Measurements from ENCODE around the gene CELA2B. TPM values are rescaled to one million over a fixed set of nuclear protein-coding genes. Genes with fewer than 3 reads are reported as not detected.
"Not testable (repeated sequence)": the region's sequence is repeated elsewhere in the genome, so short reads cannot be mapped to it uniquely, and the experiment has no call there.

The CELA2B gene
- total and polyA plus RNA-seq, 2 experiments from 2014 or later: 0.26 TPM; not detected in 1

- H3K4me1 ChIP-seq (ENCODE audit: low read depth): peaks cover 11% of the 10 kb centered on the region
- no peaks in the 10 kb centered on the region for H3K36me3 ChIP-seq
- DNase-seq (ENCODE audit: low read depth in 1 of 2, low spot score in 1 of 2): peak in 1 of 2 donors; percentile 36
- no peaks in the 10 kb centered on the region for H3K27me3 ChIP-seq
- no peaks in the 10 kb centered on the region for H3K9me3 ChIP-seq (ENCODE audit: low read depth)
- no peak overlapping the region for H3K4me3 ChIP-seq
- H3K27ac ChIP-seq: no peak overlapping the region
- no peak for TF ChIP-seq CTCF (IDR thresholded peaks at IDR 0.05; ENCODE audit: low read depth, low read length)
Observed at GRCh38 chr1:15429701-15430149, 46.2 kb upstream of the CELA2B start.

- no peak overlapping the region for H3K27ac ChIP-seq
- no peaks in the 10 kb centered on the region for H3K36me3 ChIP-seq
- no peak overlapping the region for H3K4me3 ChIP-seq
- no peaks in the 10 kb centered on the region for H3K27me3 ChIP-seq
- peak; percentile 94 for TF ChIP-seq CTCF (IDR thresholded peaks at IDR 0.05; ENCODE audit: low read depth, low read length)
- no peaks in the 10 kb centered on the region for H3K9me3 ChIP-seq (ENCODE audit: low read depth)
- peak; percentile 52 to 68 for DNase-seq (ENCODE audit: low read depth in 1 of 2, low spot score in 1 of 2)
- H3K4me1 ChIP-seq (ENCODE audit: low read depth): peaks cover 11% of the 10 kb centered on the region
Observed at GRCh38 chr1:15430787-15431570, 44.9 kb upstream of the CELA2B start.

GRCh38 chr1:15431571-15431948, 44.3 kb upstream of the CELA2B start:
- peak overlapping the region; percentile 6 for H3K27ac ChIP-seq
- no peak overlapping the region for H3K4me3 ChIP-seq
- TF ChIP-seq CTCF (IDR thresholded peaks at IDR 0.05; ENCODE audit: low read depth, low read length): no peak
- no peaks in the 10 kb centered on the region for H3K36me3 ChIP-seq
- no peak for DNase-seq (ENCODE audit: low read depth in 1 of 2, low spot score in 1 of 2)
- H3K27me3 ChIP-seq: no peaks in the 10 kb centered on the region
- H3K9me3 ChIP-seq (ENCODE audit: low read depth): no peaks in the 10 kb centered on the region
- peaks cover 11% of the 10 kb centered on the region for H3K4me1 ChIP-seq (ENCODE audit: low read depth)

GRCh38 chr1:15432324-15432723, 43.6 kb upstream of the CELA2B start:
- TF ChIP-seq CTCF (IDR thresholded peaks at IDR 0.05; ENCODE audit: low read depth, low read length): no peak
- Histone ChIP-seq H3K9me3 (ENCODE audit: low read depth) (no peaks in the 10 kb centered on the region), H3K27me3 (no peaks in the 10 kb centered on the region), H3K27ac (peak overlapping the region; percentile 11), H3K36me3 (no peaks in the 10 kb centered on the region), H3K4me3 (no peak overlapping the region), H3K4me1 (ENCODE audit: low read depth) (peaks cover 11% of the 10 kb centered on the region)
- peak in 1 of 2 donors; percentile 57 for DNase-seq (ENCODE audit: low read depth in 1 of 2, low spot score in 1 of 2)

- Histone ChIP-seq H3K9me3 (ENCODE audit: low read depth) (no peaks in the 10 kb centered on the region), H3K27ac (no peak overlapping the region), H3K4me1 (ENCODE audit: low read depth) (peaks cover 11% of the 10 kb centered on the region), H3K27me3 (no peaks in the 10 kb centered on the region), H3K4me3 (no peak overlapping the region), H3K36me3 (no peaks in the 10 kb centered on the region)
- DNase-seq (ENCODE audit: low read depth in 1 of 2, low spot score in 1 of 2): no peak
- TF ChIP-seq CTCF (IDR thresholded peaks at IDR 0.05; ENCODE audit: low read depth, low read length): no peak
Observed at GRCh38 chr1:15433471-15433870, 42.4 kb upstream of the CELA2B start.

- H3K4me1 ChIP-seq (ENCODE audit: low read depth): peaks cover 11% of the 10 kb centered on the region
- not testable (repeated sequence) for H3K27me3 ChIP-seq; H3K9me3 ChIP-seq (ENCODE audit: low read depth); H3K36me3 ChIP-seq; H3K27ac ChIP-seq; H3K4me3 ChIP-seq
- peak in 1 of 2 donors; percentile 73 for DNase-seq (ENCODE audit: low read depth in 1 of 2, low spot score in 1 of 2)
Observed at GRCh38 chr1:15434739-15435138, 41.2 kb upstream of the CELA2B start.

Measured in cardiac muscle cell (in vitro differentiated cells and primary cell).